HEK293T (cell line): Measurements from ENCODE around the gene ORM2.

Source experiments
- CTCF ChIA-PET: fragments of 350-600 bp; formaldehyde crosslinking; extraction: SDS; loops from one replicate; lab custom pipeline; 2021; ENCODE audit warnings: antibody characterized with exemption, inconsistent platforms; lab: Yijun Ruan, JAX
- POLR2A ChIA-PET: fragments of 350-600 bp; formaldehyde crosslinking; extraction: SDS; loops from one replicate; lab custom pipeline; 2020; ENCODE audit warnings: antibody characterized with exemption, inconsistent platforms; lab: Yijun Ruan, JAX
- DNase-seq: peaks from one replicate; pipeline ENCODE4 v3.0.0; 2012; ENCODE audit warnings: mixed read lengths; ENCODE audit errors: extremely low spot score
- ARNT ChIP-seq: fragments of 450-650 bp; IDR thresholded peaks from 2 replicates; pipeline ENCODE4 v1.6.1; 2017; ENCODE audit warnings: mild to moderate bottlenecking
- BHLHE40 ChIP-seq: fragments of 450-650 bp; IDR thresholded peaks from 2 replicates; pipeline ENCODE4 v1.6.1; 2016; ENCODE audit warnings: mild to moderate bottlenecking, moderate library complexity, borderline replicate concordance
- ELF4 ChIP-seq: fragments of 450-650 bp; IDR thresholded peaks from 2 replicates; pipeline ENCODE4 v1.6.1; 2017; ENCODE audit warnings: antibody characterized with exemption
- FOXA1 ChIP-seq: fragments of 450-650 bp; IDR thresholded peaks from 2 replicates; pipeline ENCODE4 v1.6.1; 2016; ENCODE audit warnings: mild to moderate bottlenecking
- FOXK2 ChIP-seq: fragments of 450-650 bp; IDR thresholded peaks from 2 replicates; pipeline ENCODE4 v1.6.1; 2016; ENCODE audit warnings: mild to moderate bottlenecking
- FOXM1 ChIP-seq: fragments of 450-650 bp; IDR thresholded peaks from 2 replicates; pipeline ENCODE4 v1.6.1; 2017; ENCODE audit warnings: mild to moderate bottlenecking, borderline replicate concordance
- HDGF ChIP-seq: fragments of 450-650 bp; IDR thresholded peaks from 2 replicates; pipeline ENCODE4 v1.6.1; 2017; ENCODE audit warnings: antibody characterized with exemption, borderline replicate concordance
- L3MBTL2 ChIP-seq: fragments of 450-650 bp; conservative IDR thresholded peaks from 2 replicates; pipeline ENCODE4 v1.6.1; 2016; ENCODE audit warnings: mild to moderate bottlenecking
- LEF1 ChIP-seq: fragments of 450-650 bp; IDR thresholded peaks from 2 replicates; pipeline ENCODE4 v1.6.1; 2017; ENCODE audit warnings: mild to moderate bottlenecking, borderline replicate concordance
- NFRKB ChIP-seq: fragments of 450-650 bp; IDR thresholded peaks from 2 replicates; pipeline ENCODE4 v1.6.1; 2016; ENCODE audit warnings: mild to moderate bottlenecking, moderate library complexity
- SP1 ChIP-seq: fragments of 450-650 bp; IDR thresholded peaks from 2 replicates; pipeline ENCODE4 v1.6.1; 2017
- SUZ12 ChIP-seq: fragments of 450-650 bp; IDR thresholded peaks from 2 replicates; pipeline ENCODE4 v1.6.1; 2016; ENCODE audit warnings: mild to moderate bottlenecking
- TARDBP ChIP-seq: fragments of 450-650 bp; IDR thresholded peaks from 2 replicates; pipeline ENCODE4 v1.6.1; 2016
- ZNF384 ChIP-seq: fragments of 450-650 bp; IDR thresholded peaks from 2 replicates; pipeline ENCODE4 v1.6.1; 2016
- TF ChIP-seq, protein P1 (sequence below): fragments of 450-650 bp; IDR thresholded peaks from 2 replicates; pipeline ENCODE4 v1.6.1; 2016

The ORM2 gene

DNA sequence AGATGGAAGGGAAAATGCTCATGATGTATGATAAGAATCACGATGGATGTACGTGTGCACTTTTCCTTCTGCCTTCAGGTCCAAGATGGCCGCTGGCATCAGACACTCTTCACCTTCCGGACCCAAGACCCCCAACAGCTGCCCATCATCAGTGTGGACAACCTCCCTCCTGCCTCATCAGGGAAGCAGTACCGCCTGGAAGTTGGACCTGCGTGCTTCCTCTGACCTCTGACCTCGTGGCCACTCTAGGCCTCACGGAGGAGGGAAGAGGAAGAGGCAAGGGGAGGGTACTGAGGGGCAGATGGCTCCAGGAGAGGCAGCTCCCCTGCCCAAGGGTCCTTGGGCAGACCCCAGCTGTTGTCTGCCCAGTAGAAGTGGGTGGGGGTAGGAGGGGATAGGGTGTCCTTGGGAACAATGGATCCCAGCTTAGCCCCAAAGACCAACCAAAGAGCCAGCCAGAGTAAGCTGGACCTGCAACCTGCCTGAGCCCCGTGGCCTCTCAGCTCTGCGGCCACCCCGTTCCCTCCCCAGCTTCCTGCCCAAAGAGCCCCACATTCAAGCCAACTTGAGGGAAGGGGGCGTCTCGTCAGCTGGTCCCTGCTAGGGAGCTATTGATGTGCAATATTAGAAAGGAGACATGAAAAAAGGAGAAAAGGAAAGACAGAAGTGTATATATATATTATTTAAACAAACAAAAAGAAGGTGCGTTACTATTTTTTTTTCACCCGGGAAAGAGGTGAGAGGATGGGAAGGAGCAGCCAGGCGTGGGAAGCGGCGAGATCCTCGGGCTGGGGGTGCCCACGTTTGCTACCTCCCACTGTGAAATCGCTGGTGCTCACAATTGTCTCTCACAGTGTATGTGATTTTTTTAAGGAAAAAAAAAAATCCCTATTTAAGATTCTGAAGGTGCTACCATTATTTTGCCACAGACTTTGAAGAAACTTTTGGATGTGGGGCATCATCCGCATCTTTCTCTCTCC, 18.9 kb upstream of the ORM2 start:
- ChIA-PET CTCF (interaction anchor here (0.8 kb wide), 1 partner anchor 228 kb away, joined by 3 read pairs; no protein-coding TSS in a partner anchor), POLR2A (no interaction called here)
- DNase-seq = peak; percentile 2
- TF ChIP-seq, protein P1, sequence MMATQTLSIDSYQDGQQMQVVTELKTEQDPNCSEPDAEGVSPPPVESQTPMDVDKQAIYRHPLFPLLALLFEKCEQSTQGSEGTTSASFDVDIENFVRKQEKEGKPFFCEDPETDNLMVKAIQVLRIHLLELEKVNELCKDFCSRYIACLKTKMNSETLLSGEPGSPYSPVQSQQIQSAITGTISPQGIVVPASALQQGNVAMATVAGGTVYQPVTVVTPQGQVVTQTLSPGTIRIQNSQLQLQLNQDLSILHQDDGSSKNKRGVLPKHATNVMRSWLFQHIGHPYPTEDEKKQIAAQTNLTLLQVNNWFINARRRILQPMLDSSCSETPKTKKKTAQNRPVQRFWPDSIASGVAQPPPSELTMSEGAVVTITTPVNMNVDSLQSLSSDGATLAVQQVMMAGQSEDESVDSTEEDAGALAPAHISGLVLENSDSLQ = no peak
- no peak for TF ChIP-seq ZNF384
- TF ChIP-seq LEF1 = no peak
- TF ChIP-seq FOXA1 = no peak
- TF ChIP-seq HDGF = no peak
- no peak for TF ChIP-seq TARDBP
- no peak for TF ChIP-seq ELF4

DNA sequence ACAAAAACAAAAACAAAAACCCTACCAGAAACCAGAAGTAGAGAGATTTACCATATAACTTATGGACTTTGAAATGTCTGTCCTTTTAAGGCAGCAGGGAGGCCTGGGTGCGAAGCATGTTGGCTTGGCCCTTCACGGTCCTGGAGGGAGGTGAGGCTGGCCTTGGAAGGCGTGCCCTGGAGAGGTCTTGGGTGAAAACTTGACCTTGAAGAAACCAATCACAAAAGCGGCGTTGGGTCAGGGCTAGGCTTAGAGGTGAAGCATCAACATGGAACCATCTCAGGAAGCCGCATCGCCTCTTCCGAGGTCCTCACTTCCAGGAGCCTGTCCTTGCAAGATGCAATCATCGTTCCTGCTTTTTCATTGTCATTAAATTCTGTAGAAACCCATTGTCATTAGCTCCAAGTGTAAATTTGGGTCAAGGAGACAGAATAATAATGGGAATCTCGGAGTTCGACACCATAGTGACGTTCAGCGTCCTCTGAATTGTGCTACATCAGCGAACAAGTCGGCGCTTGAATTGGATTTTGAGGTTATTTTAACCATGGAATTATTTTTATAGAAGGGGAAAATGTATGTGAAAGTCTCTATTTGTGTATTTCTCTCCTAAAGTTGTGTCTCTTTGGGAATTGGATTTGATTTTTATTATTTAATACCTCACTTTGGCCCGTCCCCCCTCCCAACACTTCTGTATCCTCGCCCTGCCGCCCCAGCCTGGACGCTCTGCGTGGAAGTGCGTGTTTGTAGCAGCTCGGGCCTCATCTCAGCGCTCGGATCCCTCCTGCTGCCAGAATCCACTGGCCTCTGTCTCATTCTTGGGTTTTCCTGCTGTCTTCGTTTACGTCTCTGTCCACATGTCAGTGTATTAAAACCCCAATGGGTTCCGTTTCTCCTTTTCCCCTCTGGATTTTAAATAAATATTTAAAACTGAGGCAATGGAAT, 17.8 kb upstream of the ORM2 start:
- CTCF ChIA-PET = no interaction called here
- TF ChIP-seq SUZ12 = no peak
- TF ChIP-seq FOXK2 = no peak
- TF ChIP-seq NFRKB = no peak
- TF ChIP-seq HDGF = no peak
- TF ChIP-seq LEF1 = no peak
- POLR2A ChIA-PET = no interaction called here
- peak; percentile 2 for DNase-seq

DNA sequence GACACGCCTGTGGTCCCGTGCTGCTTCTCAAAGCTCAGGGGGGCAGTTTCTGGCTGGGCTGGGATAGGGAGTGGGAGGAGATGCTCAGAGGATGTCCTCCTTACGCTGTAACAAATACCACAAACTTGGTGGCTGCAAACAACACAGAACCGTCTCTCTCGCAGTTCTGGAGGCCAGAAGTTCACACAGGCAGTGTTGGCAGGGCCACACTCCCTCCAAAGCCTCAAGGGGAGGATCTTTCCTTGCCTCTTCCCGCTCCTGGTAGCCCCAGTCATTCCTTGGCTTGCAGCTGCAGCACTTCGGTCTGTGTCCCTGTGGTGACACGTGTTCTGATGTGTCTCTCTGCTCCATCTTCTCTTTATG, 17.2 kb upstream of the ORM2 start:
- DNase-seq = peak; percentile 1
- POLR2A ChIA-PET = no interaction called here
- TF ChIP-seq LEF1 (no peak), TARDBP (no peak), HDGF (no peak), SUZ12 (no peak), FOXA1 (no peak), FOXM1 (no peak), NFRKB (no peak), FOXK2 (no peak), ELF4 (no peak), ARNT (no peak), L3MBTL2 (no peak), BHLHE40 (no peak), ZNF384 (no peak), SP1 (no peak)
- TF ChIP-seq, protein P1 = no peak
- CTCF ChIA-PET = no interaction called here

DNA sequence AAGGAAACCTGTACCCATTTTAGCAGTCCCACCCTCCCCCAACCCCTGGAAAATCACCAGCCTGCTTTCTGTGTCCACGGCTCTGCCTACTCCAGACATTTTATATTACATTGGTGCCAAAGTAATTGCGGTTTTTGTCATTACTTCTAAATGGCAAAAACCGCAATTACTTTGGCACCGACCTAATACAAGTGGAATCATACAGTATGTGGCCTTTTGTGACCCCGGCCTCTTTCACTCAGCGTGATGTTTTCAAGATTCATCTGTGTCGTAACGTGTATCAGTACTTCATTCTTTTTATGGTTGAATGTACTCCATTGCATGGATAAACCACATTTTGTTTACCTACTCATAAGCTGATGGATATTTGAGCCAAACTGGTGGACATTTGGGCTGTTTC, 16.5 kb upstream of the ORM2 start:
- ChIA-PET CTCF (interaction anchor here (0.7 kb wide), 1 partner anchor 9 kb away, joined by 3 read pairs; no protein-coding TSS in a partner anchor), POLR2A (no interaction called here)
- no peak for DNase-seq
- TF ChIP-seq SP1 = no peak
- no peak for TF ChIP-seq TARDBP
- no peak for TF ChIP-seq FOXK2
- TF ChIP-seq, protein P1 = no peak
- no peak for TF ChIP-seq LEF1
- TF ChIP-seq NFRKB = no peak
- no peak for TF ChIP-seq L3MBTL2
- TF ChIP-seq ARNT = no peak
- no peak for TF ChIP-seq SUZ12
- no peak for TF ChIP-seq ELF4
- TF ChIP-seq FOXA1 = no peak
- TF ChIP-seq BHLHE40 = no peak
- no peak for TF ChIP-seq FOXM1
- no peak for TF ChIP-seq HDGF

DNA sequence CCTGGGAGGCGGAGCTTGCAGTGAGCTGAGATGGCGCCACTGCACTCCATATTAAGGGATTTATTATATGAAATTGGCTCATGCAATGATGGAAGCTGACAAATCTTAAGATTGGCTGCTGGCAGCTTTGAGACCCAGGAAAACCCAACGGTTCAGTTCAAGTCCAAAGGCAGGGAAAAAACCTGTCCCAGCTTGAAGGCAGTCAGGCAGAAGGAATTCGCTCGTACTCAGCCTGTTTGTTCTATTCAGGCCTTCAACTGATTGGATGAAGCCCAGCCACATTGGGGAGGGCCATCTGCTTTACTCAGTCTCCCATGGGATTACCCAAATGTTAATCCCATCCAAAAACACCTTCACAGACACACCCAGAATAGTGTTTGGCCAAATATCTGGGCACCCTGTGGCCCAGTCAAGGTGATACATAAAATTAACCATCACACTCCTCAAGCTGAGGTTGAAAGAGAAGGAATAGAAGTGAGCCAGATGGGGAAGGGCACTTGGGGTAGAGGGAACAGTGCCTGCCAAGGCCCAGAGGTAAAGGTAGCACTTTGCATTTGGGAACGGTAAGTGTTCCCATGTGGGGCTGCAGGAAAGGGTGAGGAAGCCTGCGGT, 15.3 kb upstream of the ORM2 start:
- ChIA-PET CTCF (interaction anchor here (1.0 kb wide), 1 partner anchor 10 kb away, joined by 4 read pairs; no protein-coding TSS in a partner anchor), POLR2A (no interaction called here)
- no peak for TF ChIP-seq BHLHE40
- no peak for DNase-seq
